Peyer's patch (tissue), 4 donors: ENCODE data around the gene ARSK.

ENCODE experiments used
- POLR2A ChIP-seq, 2 donors: fragments of 450-650 bp; IDR thresholded peaks; one replicate each; pipeline ENCODE4 v1.5.1; 2017; ENCODE audit warnings: antibody characterized with exemption in 2 of 2, mild to moderate bottlenecking in 2 of 2, moderate library complexity in 2 of 2
- TF ChIP-seq, protein P1 (sequence below), 6 experiments: fragments of 450-650 bp in 4 of 6; fragments of 200-600 bp in 2 of 6; sonication (generic) in 1 of 6; IDR thresholded peaks; one replicate each; pipeline ENCODE4 v1.5.1; 2017 to 2019; ENCODE audit warnings: antibody characterized with exemption in 6 of 6, mild to moderate bottlenecking in 3 of 6, moderate library complexity in 1 of 6

DNA sequence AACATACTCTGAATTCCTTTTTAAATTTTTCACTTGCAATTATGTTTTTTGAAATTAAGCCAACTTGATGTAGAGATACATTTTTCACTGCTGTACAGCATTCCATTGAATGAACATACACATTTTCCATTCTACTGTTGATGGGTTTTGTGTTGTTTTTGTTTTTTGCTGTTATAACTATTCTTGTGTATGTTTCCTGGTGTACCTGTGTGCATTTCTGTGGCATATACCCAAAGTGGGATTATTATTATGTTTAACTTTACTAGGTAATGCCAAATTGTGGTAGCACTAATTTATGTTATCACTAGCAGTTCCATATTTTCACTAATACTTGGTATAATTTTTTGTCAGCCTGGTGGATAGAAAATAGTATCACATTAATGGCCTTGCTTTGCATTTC, 94.4 kb downstream of the ARSK start:
- TF ChIP-seq, protein P1, sequence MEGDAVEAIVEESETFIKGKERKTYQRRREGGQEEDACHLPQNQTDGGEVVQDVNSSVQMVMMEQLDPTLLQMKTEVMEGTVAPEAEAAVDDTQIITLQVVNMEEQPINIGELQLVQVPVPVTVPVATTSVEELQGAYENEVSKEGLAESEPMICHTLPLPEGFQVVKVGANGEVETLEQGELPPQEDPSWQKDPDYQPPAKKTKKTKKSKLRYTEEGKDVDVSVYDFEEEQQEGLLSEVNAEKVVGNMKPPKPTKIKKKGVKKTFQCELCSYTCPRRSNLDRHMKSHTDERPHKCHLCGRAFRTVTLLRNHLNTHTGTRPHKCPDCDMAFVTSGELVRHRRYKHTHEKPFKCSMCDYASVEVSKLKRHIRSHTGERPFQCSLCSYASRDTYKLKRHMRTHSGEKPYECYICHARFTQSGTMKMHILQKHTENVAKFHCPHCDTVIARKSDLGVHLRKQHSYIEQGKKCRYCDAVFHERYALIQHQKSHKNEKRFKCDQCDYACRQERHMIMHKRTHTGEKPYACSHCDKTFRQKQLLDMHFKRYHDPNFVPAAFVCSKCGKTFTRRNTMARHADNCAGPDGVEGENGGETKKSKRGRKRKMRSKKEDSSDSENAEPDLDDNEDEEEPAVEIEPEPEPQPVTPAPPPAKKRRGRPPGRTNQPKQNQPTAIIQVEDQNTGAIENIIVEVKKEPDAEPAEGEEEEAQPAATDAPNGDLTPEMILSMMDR (IDR thresholded peaks at IDR 0.05), result no peak
- no peak for TF ChIP-seq POLR2A (IDR thresholded peaks at IDR 0.05)
